Activated B cell treated with CpG ODN at 0.5 μM for 24 hours (primary cell): ENCODE data around the gene TAF6. TPM values are rescaled to one million over a fixed set of nuclear protein-coding genes. Genes with fewer than 3 reads are reported as not detected.

Source experiments
- ATAC-seq: fragments of 200-7000 bp; cut with Tn5 transposase; one replicate; pipeline ENCODE4 v1.10.0; 2021; ENCODE audit warnings: low read depth, mild to moderate bottlenecking, moderate library complexity
- CTCF ChIA-PET: fragments of 350-600 bp; sonication (Branson Sonifier 250); formaldehyde crosslinking; loops from one replicate; lab custom pipeline; 2021; ENCODE audit warnings: antibody characterized with exemption; lab: Charles Lee
- POLR2A ChIA-PET: fragments of 350-600 bp; sonication (Branson Sonifier 250); formaldehyde crosslinking; loops from one replicate; lab custom pipeline; 2021; ENCODE audit warnings: antibody characterized with exemption; lab: Charles Lee
- DNase-seq: peaks from one replicate; pipeline ENCODE4 v3.0.0; 2022
- H3K27ac Mint-ChIP-seq: one replicate; pipeline ENCODE4 v1.8.0; 2020; ENCODE audit warnings: mixed read lengths
- H3K27me3 Mint-ChIP-seq: one replicate; pipeline ENCODE4 v1.8.0; 2021; ENCODE audit warnings: mixed read lengths
- H3K36me3 Mint-ChIP-seq: one replicate; pipeline ENCODE4 v1.8.0; 2021; ENCODE audit warnings: low read depth, mixed read lengths
- H3K4me1 Mint-ChIP-seq: one replicate; pipeline ENCODE4 v1.8.0; 2021; ENCODE audit warnings: mixed read lengths
- H3K4me3 Mint-ChIP-seq: one replicate; pipeline ENCODE4 v1.8.0; 2020; ENCODE audit warnings: mild to moderate bottlenecking, mixed read lengths
- H3K9me3 Mint-ChIP-seq: one replicate; pipeline ENCODE4 v1.8.0; 2020; ENCODE audit warnings: mixed read lengths
- intact Hi-C: fragments of 100-400 bp; cut with micrococcal nuclease; formaldehyde crosslinking; loops from one replicate; pipeline ENCODE4 v1.15.1; 2024
- total RNA-seq: library from RNA; stranded (reverse); gene quantifications from 2 replicates; pipeline ENCODE4 v1.2.3, GENCODE V29; 2022
- TF ChIP-seq, protein P1 (sequence below): fragments of 200-600 bp; IDR thresholded peaks from one replicate; pipeline ENCODE4 v1.8.0; 2022; ENCODE audit warnings: antibody characterized with exemption, mild to moderate bottlenecking

The TAF6 gene
- total RNA-seq, 1 donor from 2014 or later, result 54.9 TPM

DNA sequence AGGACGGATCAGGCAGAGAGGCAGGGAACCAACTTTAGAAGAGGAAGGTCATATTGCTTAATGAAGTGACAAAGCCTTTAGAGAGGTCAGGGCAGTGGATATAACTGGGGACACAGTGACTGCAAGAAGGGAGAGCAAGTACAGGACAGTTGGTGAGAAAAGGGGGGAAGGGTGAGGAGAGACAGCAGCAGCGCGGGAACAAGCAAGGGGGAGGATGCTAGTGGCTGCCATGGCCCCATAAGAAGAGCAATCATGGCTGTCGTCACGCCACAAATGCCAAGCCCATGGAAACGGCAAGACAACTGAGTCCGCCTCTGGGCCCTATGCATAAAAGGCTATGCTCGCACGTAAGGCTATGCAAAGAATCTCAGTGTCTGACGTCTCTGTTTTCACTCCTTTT is 46.7 kb downstream of the TAF6 start:
- H3K4me3 Mint-ChIP-seq, result no peak overlapping the region
- ATAC-seq (no peak), DNase-seq (no peak)
- CTCF ChIA-PET, result no interaction called here
- peaks cover 83% of the 10 kb centered on the region for H3K36me3 Mint-ChIP-seq
- TF ChIP-seq, protein P1, sequence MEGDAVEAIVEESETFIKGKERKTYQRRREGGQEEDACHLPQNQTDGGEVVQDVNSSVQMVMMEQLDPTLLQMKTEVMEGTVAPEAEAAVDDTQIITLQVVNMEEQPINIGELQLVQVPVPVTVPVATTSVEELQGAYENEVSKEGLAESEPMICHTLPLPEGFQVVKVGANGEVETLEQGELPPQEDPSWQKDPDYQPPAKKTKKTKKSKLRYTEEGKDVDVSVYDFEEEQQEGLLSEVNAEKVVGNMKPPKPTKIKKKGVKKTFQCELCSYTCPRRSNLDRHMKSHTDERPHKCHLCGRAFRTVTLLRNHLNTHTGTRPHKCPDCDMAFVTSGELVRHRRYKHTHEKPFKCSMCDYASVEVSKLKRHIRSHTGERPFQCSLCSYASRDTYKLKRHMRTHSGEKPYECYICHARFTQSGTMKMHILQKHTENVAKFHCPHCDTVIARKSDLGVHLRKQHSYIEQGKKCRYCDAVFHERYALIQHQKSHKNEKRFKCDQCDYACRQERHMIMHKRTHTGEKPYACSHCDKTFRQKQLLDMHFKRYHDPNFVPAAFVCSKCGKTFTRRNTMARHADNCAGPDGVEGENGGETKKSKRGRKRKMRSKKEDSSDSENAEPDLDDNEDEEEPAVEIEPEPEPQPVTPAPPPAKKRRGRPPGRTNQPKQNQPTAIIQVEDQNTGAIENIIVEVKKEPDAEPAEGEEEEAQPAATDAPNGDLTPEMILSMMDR, result no peak
- H3K4me1 Mint-ChIP-seq, result peaks cover 3% of the 10 kb centered on the region
- H3K27me3 Mint-ChIP-seq, result no peaks in the 10 kb centered on the region
- intact Hi-C loops, result no loop called here
- H3K27ac Mint-ChIP-seq, result no peak overlapping the region
- POLR2A ChIA-PET, result interaction anchor here (0.6 kb wide), 1 partner anchor 87 kb away, joined by 5 read pairs; no protein-coding TSS in a partner anchor
- H3K9me3 Mint-ChIP-seq, result peaks cover 20% of the 10 kb centered on the region

DNA sequence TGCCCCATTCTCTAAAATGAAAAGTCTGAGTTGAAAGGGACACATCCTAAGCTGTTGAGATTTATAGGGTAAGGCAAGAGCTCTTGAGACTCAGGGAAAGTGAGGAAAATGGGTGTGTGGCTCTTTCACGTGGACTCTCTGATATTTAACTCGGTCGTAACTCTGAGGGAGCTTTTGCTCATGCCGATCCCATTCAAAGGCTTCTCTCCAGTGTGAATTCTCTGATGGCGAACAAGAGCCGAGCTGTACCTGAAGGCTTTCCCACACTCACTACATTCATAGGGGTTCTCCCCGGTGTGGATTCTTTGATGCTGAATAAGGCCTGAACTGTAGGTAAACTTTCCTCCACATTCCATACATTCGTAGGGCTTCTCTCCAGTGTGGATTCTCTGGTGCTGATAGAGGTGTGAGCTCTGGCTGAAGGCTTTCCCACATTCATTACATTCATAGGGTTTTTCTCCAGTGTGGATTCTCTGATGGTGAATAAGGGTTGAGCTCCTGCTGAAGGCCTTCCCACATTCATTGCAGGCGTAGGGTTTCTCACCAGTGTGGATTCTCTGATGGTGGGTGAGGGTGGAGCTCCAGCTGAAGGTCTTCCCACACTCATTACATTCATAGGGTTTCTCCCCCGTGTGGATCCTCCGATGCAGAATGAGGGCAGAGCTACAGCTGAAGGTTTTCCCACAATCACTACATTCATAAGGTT is 48.0 kb downstream of the TAF6 start:
- no peaks in the 10 kb centered on the region for H3K27me3 Mint-ChIP-seq
- intact Hi-C loops, result no loop called here
- CTCF ChIA-PET, result interaction anchor here (1.4 kb wide), 1 partner anchor 91 kb away, joined by 3 read pairs; no protein-coding TSS in a partner anchor
- H3K27ac Mint-ChIP-seq, result no peak overlapping the region
- ATAC-seq (no peak), DNase-seq (no peak)
- POLR2A ChIA-PET, result interaction anchor here (0.7 kb wide), 1 partner anchor 12 kb away, joined by 3 read pairs; no protein-coding TSS in a partner anchor
- H3K9me3 Mint-ChIP-seq, result peaks cover 20% of the 10 kb centered on the region
- no peak overlapping the region for H3K4me3 Mint-ChIP-seq
- no peaks in the 10 kb centered on the region for H3K4me1 Mint-ChIP-seq
- H3K36me3 Mint-ChIP-seq, result peaks cover 76% of the 10 kb centered on the region
- TF ChIP-seq, protein P1, result no peak

DNA sequence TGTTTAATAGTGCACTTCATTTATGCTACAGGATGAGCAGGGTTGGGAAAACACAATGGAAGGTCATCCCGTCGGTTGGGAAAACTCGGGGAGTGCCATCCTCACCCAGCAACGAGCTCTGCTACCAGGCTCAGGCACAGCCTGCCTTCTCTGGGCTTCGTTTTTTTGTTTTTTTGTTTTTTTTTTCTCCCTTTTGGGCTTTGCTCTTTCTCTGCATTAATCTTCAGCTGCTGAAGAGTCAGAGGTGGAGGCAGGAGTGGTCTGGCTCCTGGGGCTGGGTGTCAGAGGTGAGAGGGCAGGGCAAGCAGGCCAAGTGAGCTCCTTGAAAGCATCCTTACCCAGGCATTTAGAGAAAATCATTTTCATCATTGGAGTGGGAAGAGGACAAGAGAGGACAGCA is 49.2 kb downstream of the TAF6 start:
- Mint-ChIP-seq H3K36me3 (peaks cover 73% of the 10 kb centered on the region), H3K27ac (no peak overlapping the region), H3K9me3 (peaks cover 20% of the 10 kb centered on the region), H3K4me3 (no peak overlapping the region), H3K27me3 (no peaks in the 10 kb centered on the region), H3K4me1 (no peaks in the 10 kb centered on the region)
- no peak for DNase-seq
- POLR2A ChIA-PET, result no interaction called here
- intact Hi-C loops, result no loop called here
- TF ChIP-seq, protein P1, result no peak
- CTCF ChIA-PET, result interaction anchor here (1.1 kb wide), 1 partner anchor 17 kb away, joined by 3 read pairs; no protein-coding TSS in a partner anchor
- no peak for ATAC-seq

DNA sequence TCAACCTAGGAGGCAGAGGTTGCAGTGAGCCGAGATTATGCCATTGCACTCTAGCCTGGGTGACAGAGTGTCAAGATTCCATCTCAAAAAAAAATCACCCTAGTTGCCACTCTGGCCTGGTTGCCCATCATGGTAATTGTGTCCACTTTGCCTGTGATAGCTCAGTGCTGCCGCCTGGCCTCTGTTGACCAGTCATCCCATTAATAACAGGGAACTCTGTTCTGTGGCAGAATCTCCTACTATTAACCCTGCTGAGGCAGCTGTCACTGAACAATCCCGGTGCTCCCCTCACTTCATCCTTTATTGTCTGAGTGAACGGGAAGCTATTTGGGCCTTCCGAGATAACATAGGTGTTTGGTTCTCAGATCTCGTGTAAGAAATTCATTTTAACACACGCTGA is 52.2 kb downstream of the TAF6 start:
- Mint-ChIP-seq H3K4me1 (no peaks in the 10 kb centered on the region), H3K27ac (no peak overlapping the region), H3K9me3 (peaks cover 11% of the 10 kb centered on the region), H3K27me3 (no peaks in the 10 kb centered on the region), H3K4me3 (no peak overlapping the region), H3K36me3 (peaks cover 63% of the 10 kb centered on the region)
- POLR2A ChIA-PET, result no interaction called here
- intact Hi-C loops, result no loop called here
- DNase-seq (no peak), ATAC-seq (no peak)
- TF ChIP-seq, protein P1, result no peak
- CTCF ChIA-PET, result no interaction called here

DNA sequence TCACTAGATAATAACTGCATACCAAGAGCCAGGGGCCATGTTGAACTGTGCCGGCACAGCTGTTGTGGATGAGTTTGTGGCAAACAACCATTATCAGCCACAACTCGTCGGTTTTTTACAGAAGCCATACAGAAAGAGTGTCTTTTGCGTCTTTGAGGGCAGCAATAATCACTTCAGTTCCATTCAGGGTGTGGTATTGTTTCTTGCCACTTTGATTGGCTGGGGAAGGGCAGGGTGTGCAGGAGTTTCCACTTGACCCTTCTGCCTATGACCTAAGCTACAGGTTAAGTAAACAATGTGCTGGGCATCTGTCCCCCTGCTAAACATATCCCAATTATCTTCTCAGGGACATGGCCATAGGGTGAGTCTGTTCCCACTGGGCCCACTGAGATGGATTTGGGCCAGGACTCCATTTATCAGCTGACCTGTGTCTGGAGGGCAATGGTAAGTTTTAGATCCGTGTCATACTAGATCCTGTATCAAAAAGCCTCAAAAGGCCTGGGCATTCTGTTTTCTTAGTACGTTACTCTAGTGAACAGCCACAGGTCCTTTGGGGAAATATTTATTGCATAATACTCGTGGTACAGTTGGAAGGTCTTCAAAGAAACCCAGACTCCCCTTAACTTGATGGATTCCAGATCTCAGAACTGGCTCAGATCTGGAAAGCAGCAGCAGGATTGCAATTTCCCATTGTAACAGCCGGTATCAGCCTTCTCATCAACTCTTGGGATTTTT is 53.5 kb downstream of the TAF6 start:
- H3K4me3 Mint-ChIP-seq, result no peak overlapping the region
- CTCF ChIA-PET, result no interaction called here
- H3K4me1 Mint-ChIP-seq, result no peaks in the 10 kb centered on the region
- no peak for ATAC-seq
- TF ChIP-seq, protein P1, result no peak
- no peaks in the 10 kb centered on the region for H3K27me3 Mint-ChIP-seq
- no peak overlapping the region for H3K27ac Mint-ChIP-seq
- intact Hi-C loops, result no loop called here
- peaks cover 60% of the 10 kb centered on the region for H3K36me3 Mint-ChIP-seq
- POLR2A ChIA-PET, result interaction anchor here (0.7 kb wide), 1 partner anchor 1188 kb away, joined by 5 read pairs; no protein-coding TSS in a partner anchor
- peaks cover 5% of the 10 kb centered on the region for H3K9me3 Mint-ChIP-seq
- no peak for DNase-seq
